K562 (cell line): ENCODE data around the gene ADGRB3. TPM values are rescaled to one million over a fixed set of nuclear protein-coding genes. Genes with fewer than 3 reads are reported as not detected.
A peak's percentile ranks its signal among the peaks of the same experiment; 100 is the strongest.

Source experiments
- KDM5B ChIP-seq: fragments of 200-600 bp; sonication (generic); IDR thresholded peaks from 2 replicates; pipeline ENCODE4 v1.6.1; 2012; ENCODE audit warnings: low read depth, mild to moderate bottlenecking, moderate library complexity, low read length, control low read depth, inconsistent platforms; ENCODE audit not compliant: insufficient replicate concordance
- KLF1 ChIP-seq: fragments of 450-650 bp; IDR thresholded peaks from 2 replicates; pipeline ENCODE4 v1.6.1; 2016; ENCODE audit warnings: missing genetic modification characterization, missing compliant biosample characterization
- MECOM ChIP-seq: fragments of 250-450 bp; sonication (Bioruptor Pico); IDR thresholded peaks from 2 replicates; pipeline ENCODE4 v1.8.0; 2022; ENCODE audit warnings: inconsistent platforms
- NFIX ChIP-seq: fragments of 250-450 bp; sonication (Bioruptor Pico); IDR thresholded peaks from 2 replicates; pipeline ENCODE4 v1.4.0; 2020; ENCODE audit warnings: low read depth, mild to moderate bottlenecking, moderate library complexity
- PML ChIP-seq: IDR thresholded peaks from 2 replicates; pipeline ENCODE4 v1.6.1; 2012; ENCODE audit warnings: low read length, inconsistent platforms
- RNF2 ChIP-seq: sonication (generic); IDR thresholded peaks from 2 replicates; pipeline ENCODE4 v1.6.1; 2016
- SMAD2 ChIP-seq: fragments of 150-350 bp; IDR thresholded peaks from 2 replicates; pipeline ENCODE4 v1.6.1; 2014; ENCODE audit warnings: low read depth, mild to moderate bottlenecking, low read length
- polyA plus RNA-seq, 8 experiments: library from polyadenylated mRNA; depleted of rRNA in 4 of 8; stranded (reverse) in 5 of 8; unstranded in 3 of 8; fragments of >200 nt; fragmentation: Nextera tagmentation in 2 of 8; fragmentation: Illumina TruSeq in 1 of 8; extraction: Ambion mirVana in 2 of 8; extraction: Trizol in 1 of 8; gene quantifications; 2 replicates each; pipeline versions ENCODE4 v1.2.1 to v1.2.3, GENCODE V29; 2011 to 2014; ENCODE audit warnings: inconsistent platforms in 1 of 8, missing spikeins in 1 of 8
- total RNA-seq, 7 experiments: library from RNA; depleted of rRNA in 6 of 7; stranded (reverse); fragments of >200 nt in 6 of 7; fragmentation: Illumina TruSeq in 2 of 7; extraction: Trizol in 2 of 7; gene quantifications; 2 replicates each; pipeline versions ENCODE4 v1.2.1 to v1.2.3, GENCODE V29; 2011 to 2021; ENCODE audit warnings: low replicate concordance in 1 of 7
- TF ChIP-seq, protein P1 (sequence below): fragments of 200-600 bp; sonication (generic); IDR thresholded peaks from one replicate; pipeline ENCODE4 v1.6.1; 2012; ENCODE audit warnings: mild to moderate bottlenecking, low read depth, low read length, inconsistent platforms
- TF ChIP-seq, protein P2 (sequence below): IDR thresholded peaks from 2 replicates; pipeline ENCODE4 v1.6.1; 2012; ENCODE audit warnings: low read depth, low read length, improper control_type of control experiment, borderline replicate concordance
- TF ChIP-seq, protein P3 (sequence below): fragments of 150-350 bp; conservative IDR thresholded peaks from 2 replicates; pipeline ENCODE4 v1.6.1; 2014; ENCODE audit warnings: low read length
- TF ChIP-seq, protein P4 (sequence below): sonication (generic); formaldehyde crosslinking; IDR thresholded peaks from 2 replicates; pipeline ENCODE4 v1.8.0; 2022; ENCODE audit warnings: mild to moderate bottlenecking, low read depth, missing genetic modification reagents

ADGRB3 gene
- total and polyA plus RNA-seq, 9 of the 15 experiments (the other 6 are each of a cell fraction or from before 2014, with no cell fraction given) = 0.90 to 7.8 (median 2.4) TPM

DNA sequence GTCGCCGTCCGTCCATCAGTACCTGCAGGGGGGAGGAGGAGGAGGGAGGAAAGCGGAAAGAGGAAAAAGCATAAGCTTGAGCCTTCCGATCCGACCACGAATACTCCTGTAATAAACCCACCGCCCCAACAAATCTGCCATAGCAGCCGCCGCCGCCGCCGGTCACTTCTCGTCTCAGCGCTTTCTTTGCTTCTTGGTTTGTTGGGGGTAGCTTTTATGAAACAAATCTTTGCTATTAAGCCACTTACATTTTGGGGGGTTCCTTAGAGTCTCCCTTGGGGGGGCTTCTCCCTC, 277 bp downstream of the ADGRB3 start (continued):
- TF ChIP-seq, protein P1, sequence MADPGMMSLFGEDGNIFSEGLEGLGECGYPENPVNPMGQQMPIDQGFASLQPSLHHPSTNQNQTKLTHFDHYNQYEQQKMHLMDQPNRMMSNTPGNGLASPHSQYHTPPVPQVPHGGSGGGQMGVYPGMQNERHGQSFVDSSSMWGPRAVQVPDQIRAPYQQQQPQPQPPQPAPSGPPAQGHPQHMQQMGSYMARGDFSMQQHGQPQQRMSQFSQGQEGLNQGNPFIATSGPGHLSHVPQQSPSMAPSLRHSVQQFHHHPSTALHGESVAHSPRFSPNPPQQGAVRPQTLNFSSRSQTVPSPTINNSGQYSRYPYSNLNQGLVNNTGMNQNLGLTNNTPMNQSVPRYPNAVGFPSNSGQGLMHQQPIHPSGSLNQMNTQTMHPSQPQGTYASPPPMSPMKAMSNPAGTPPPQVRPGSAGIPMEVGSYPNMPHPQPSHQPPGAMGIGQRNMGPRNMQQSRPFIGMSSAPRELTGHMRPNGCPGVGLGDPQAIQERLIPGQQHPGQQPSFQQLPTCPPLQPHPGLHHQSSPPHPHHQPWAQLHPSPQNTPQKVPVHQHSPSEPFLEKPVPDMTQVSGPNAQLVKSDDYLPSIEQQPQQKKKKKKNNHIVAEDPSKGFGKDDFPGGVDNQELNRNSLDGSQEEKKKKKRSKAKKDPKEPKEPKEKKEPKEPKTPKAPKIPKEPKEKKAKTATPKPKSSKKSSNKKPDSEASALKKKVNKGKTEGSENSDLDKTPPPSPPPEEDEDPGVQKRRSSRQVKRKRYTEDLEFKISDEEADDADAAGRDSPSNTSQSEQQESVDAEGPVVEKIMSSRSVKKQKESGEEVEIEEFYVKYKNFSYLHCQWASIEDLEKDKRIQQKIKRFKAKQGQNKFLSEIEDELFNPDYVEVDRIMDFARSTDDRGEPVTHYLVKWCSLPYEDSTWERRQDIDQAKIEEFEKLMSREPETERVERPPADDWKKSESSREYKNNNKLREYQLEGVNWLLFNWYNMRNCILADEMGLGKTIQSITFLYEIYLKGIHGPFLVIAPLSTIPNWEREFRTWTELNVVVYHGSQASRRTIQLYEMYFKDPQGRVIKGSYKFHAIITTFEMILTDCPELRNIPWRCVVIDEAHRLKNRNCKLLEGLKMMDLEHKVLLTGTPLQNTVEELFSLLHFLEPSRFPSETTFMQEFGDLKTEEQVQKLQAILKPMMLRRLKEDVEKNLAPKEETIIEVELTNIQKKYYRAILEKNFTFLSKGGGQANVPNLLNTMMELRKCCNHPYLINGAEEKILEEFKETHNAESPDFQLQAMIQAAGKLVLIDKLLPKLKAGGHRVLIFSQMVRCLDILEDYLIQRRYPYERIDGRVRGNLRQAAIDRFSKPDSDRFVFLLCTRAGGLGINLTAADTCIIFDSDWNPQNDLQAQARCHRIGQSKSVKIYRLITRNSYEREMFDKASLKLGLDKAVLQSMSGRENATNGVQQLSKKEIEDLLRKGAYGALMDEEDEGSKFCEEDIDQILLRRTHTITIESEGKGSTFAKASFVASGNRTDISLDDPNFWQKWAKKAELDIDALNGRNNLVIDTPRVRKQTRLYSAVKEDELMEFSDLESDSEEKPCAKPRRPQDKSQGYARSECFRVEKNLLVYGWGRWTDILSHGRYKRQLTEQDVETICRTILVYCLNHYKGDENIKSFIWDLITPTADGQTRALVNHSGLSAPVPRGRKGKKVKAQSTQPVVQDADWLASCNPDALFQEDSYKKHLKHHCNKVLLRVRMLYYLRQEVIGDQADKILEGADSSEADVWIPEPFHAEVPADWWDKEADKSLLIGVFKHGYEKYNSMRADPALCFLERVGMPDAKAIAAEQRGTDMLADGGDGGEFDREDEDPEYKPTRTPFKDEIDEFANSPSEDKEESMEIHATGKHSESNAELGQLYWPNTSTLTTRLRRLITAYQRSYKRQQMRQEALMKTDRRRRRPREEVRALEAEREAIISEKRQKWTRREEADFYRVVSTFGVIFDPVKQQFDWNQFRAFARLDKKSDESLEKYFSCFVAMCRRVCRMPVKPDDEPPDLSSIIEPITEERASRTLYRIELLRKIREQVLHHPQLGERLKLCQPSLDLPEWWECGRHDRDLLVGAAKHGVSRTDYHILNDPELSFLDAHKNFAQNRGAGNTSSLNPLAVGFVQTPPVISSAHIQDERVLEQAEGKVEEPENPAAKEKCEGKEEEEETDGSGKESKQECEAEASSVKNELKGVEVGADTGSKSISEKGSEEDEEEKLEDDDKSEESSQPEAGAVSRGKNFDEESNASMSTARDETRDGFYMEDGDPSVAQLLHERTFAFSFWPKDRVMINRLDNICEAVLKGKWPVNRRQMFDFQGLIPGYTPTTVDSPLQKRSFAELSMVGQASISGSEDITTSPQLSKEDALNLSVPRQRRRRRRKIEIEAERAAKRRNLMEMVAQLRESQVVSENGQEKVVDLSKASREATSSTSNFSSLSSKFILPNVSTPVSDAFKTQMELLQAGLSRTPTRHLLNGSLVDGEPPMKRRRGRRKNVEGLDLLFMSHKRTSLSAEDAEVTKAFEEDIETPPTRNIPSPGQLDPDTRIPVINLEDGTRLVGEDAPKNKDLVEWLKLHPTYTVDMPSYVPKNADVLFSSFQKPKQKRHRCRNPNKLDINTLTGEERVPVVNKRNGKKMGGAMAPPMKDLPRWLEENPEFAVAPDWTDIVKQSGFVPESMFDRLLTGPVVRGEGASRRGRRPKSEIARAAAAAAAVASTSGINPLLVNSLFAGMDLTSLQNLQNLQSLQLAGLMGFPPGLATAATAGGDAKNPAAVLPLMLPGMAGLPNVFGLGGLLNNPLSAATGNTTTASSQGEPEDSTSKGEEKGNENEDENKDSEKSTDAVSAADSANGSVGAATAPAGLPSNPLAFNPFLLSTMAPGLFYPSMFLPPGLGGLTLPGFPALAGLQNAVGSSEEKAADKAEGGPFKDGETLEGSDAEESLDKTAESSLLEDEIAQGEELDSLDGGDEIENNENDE = no peak
- TF ChIP-seq RNF2 (no peak), SMAD2 (no peak), NFIX (no peak), KDM5B (peak; percentile 34), MECOM (no peak), PML (0 out of 2 replicates have a peak, but pooled peaks have one; percentile 46), KLF1 (tag) (no peak)
- TF ChIP-seq, protein P2, sequence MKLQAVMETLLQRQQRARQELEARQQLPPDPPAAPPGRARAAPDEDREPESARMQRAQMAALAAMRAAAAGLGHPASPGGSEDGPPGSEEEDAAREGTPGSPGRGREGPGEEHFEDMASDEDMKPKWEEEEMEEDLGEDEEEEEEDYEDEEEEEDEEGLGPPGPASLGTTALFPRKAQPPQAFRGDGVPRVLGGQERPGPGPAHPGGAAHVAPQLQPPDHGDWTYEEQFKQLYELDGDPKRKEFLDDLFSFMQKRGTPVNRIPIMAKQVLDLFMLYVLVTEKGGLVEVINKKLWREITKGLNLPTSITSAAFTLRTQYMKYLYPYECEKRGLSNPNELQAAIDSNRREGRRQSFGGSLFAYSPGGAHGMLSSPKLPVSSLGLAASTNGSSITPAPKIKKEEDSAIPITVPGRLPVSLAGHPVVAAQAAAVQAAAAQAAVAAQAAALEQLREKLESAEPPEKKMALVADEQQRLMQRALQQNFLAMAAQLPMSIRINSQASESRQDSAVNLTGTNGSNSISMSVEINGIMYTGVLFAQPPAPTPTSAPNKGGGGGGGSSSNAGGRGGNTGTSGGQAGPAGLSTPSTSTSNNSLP = no peak
- TF ChIP-seq, protein P3, sequence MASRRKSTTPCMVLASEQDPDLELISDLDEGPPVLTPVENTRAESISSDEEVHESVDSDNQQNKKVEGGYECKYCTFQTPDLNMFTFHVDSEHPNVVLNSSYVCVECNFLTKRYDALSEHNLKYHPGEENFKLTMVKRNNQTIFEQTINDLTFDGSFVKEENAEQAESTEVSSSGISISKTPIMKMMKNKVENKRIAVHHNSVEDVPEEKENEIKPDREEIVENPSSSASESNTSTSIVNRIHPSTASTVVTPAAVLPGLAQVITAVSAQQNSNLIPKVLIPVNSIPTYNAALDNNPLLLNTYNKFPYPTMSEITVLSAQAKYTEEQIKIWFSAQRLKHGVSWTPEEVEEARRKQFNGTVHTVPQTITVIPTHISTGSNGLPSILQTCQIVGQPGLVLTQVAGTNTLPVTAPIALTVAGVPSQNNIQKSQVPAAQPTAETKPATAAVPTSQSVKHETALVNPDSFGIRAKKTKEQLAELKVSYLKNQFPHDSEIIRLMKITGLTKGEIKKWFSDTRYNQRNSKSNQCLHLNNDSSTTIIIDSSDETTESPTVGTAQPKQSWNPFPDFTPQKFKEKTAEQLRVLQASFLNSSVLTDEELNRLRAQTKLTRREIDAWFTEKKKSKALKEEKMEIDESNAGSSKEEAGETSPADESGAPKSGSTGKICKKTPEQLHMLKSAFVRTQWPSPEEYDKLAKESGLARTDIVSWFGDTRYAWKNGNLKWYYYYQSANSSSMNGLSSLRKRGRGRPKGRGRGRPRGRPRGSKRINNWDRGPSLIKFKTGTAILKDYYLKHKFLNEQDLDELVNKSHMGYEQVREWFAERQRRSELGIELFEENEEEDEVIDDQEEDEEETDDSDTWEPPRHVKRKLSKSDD = no peak
- TF ChIP-seq, protein P4, sequence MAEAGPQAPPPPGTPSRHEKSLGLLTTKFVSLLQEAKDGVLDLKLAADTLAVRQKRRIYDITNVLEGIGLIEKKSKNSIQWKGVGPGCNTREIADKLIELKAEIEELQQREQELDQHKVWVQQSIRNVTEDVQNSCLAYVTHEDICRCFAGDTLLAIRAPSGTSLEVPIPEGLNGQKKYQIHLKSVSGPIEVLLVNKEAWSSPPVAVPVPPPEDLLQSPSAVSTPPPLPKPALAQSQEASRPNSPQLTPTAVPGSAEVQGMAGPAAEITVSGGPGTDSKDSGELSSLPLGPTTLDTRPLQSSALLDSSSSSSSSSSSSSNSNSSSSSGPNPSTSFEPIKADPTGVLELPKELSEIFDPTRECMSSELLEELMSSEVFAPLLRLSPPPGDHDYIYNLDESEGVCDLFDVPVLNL (CRISPR knock-in tag) = no peak
